ENCODE data around the gene HOXC5. TPM values are rescaled to one million over a fixed set of nuclear protein-coding genes. Genes with fewer than 3 reads are reported as not detected.
"Not testable (repeated sequence)": the region's sequence is repeated elsewhere in the genome, so short reads cannot be mapped to it uniquely, and the experiment has no call there.

Gene HOXC5
- total RNA-seq, 1 experiment from 2014 or later = not detected

DNA sequence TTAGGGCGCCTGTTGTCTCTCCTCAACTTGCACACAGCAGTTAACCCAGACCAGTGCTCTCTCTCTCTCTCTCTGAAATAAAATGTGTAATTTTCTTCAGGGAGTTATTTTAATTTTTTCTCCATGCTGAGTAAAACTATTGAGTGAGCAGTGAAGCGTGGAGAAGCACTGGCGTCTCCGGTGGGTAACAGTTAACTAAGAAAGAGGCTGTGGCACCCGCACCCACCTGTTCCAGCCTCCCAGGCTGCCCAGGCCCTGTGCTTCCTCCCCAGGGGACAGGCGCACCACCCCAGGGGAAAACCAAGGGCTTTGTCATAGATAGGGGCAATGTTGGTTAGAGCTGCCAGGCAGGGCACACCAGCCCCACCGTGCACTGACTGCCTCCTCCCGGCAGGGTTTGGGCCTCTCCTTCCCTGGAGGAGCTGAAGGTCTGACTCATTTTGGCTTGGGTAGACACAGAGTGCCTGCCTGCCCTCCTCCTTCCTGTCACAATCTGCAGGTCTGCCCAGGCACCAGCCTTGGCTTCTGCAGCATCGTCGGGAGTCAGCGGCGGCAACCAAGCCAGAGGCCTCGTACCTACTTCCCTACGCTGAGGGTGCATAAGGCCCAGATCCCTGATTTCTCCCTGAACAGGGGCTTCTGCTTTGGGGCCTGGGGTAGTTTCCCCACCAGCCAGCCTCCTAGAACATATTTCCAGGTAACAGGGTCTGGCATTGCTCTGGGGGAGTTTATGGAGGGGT, 3.9 kb downstream of the HOXC5 start:
- in situ Hi-C loops (cut with HindIII; ENCODE audit: low pct_unique_long_range_greater_than_20kb, low sequenced_read_pairs) = no loop called here
- peak; percentile 25 for DNase-seq (ENCODE audit: low read depth, low spot score)

DNA sequence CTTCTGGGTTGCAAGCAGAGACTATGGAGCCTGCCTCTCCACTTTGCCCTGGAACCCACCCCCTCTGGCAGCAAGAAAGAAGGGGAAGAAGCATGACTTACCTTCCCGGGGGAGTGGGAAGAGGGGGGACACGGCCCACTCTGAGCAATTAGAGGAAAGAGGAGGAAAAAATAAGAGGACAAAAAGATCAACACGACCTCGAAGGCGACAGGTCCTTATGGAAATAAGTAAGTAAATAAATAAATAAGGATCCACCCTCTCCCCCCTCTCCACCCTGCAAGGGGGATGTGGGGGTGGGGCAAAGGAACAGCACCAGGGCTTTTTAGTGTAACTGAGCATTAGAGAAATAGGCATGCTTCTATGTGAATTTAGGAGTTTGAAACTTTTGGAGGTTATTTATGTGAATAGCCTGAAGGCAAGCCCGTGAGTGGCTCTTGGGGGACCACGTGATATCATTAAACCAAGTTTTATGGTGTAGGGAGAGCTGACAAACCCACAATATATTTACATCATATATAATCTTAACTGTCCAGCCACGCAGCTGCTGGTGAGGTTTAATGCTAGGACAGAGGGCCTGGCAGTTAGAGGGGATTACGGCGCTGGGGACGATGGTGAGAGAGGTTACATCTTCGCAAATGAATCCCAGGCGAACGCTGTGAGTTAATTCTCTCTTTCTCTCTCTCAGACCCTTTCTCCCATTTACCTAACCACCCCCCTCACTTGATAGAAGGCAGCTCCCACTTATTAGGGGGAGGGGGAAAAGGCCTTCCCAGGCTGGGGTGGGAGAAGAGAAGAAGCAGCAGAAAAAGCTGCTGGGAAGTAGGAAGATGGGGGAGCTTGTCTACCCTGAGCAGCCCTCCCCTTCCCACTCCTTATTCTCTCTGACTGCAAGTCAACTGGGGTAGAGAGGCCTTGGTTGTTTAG, 4.8 kb downstream of the HOXC5 start:
- in situ Hi-C loops (cut with HindIII; ENCODE audit: low pct_unique_long_range_greater_than_20kb, low sequenced_read_pairs) = no loop called here
- DNase-seq (ENCODE audit: low read depth, low spot score) = no peak

DNA sequence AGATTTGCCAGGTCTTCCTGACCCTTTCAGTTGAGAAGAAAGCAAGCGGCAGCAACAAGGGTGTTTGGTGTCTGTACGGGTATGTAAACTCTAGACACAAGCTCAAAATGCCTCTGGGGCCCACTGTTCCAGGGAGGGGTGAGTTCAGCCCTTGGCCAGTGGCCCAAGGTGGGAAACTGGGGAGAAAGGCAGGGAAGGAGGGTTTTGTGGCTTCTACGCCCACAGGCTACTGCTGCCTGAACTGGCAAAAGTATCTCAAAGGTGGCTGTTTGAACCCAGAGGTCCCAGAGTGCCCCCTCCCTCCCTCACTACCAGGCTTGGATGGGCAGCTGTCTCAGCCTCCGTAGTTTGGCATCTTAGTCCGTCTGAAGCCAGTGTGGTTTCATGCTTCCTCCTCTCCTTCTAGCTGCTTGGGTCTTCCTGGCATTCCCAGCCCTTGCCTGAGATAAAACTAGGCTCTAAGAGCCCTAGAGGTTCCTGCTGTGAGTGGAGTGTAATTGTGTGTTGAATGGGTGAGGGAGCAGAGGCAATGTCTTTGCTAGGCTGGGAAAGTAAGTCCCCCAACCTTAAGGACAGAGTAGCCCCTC, 5.5 kb downstream of the HOXC5 start:
- in situ Hi-C loops (cut with HindIII; ENCODE audit: low pct_unique_long_range_greater_than_20kb, low sequenced_read_pairs) = no loop called here
- no peak for DNase-seq (ENCODE audit: low read depth, low spot score)

DNA sequence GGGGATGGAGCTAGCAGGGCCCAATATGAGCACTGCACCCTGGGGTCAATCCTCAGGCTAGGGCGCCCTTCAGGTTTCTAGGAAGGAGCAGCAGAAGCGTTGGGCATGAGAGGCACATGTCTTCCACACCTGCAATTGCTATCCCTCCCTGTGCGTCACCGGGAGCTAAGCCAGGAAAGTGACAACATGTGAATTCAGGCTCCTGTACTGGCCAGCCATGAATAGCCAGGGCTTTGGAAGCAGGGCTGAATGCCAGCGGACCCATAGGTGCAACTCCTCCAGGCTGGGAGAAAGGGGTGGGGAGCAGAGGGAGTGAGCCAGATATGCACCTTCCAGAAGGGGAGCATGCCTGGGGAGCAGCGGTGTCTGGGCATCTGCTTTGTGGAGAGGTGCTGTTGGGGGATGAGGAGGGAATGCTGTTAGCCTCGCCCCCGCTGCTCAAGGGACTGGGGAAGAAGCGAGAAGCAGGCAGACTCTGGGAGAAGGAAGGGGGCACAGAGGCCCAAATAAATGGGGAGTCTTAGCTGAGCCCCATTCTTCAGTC, 6.1 kb downstream of the HOXC5 start:
- DNase-seq (ENCODE audit: low read depth, low spot score) = no peak
- in situ Hi-C loops (cut with HindIII; ENCODE audit: low pct_unique_long_range_greater_than_20kb, low sequenced_read_pairs) = no loop called here

DNA sequence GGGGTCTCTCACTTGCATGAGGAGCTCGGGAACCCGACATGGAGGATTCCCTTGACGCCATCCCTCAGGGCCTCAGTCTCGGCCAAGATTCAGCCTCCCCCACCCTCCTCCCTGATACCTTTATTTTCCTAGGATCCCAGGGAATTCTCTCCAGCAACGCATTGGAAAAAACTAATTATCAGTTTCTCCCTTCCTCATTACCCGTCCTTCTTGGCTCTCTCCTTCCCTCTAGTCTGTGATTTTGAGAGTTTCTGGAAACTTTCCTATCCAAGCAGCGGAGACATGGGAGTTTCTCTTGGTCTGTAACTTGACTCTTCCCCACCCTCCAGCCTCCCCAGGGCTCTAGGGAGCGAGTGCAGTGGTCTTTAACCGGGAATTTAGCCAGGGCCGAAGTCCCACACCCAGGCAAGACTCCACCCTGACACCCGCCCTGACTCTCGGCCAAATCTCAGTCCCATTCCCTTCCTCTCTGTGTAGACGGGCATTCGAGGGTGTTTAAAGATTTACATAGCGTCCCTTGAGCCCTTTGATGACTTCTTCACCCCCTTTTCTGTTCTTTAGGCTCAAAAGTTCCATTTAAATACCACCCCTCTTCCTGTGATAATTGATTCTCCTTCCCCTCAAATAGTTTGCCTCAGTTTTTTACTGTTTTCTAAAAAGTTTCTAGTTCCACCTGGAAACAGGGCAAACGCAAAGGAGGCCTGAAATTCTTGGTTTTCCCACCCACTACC, 6.7 kb downstream of the HOXC5 start:
- in situ Hi-C loops (cut with HindIII; ENCODE audit: low pct_unique_long_range_greater_than_20kb, low sequenced_read_pairs) = no loop called here
- no peak for DNase-seq (ENCODE audit: low read depth, low spot score)

DNA sequence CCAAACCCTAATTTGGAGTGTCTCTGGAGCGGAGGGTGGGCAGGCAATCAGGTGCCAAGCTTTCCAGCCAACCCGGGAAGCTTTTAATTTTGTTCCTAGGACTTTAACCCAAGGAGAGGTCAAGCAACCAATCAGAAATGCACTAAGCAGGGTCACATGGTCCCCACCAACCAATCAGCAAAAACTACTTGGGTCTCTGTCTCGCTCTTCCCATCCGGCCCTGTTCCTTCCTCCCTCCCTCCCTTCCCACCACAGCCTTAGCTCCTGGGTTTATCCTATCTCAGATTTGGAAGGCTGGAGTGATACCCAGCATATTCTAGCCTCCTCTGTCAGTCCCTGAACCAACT, 7.3 kb downstream of the HOXC5 start:
- in situ Hi-C loops (cut with HindIII; ENCODE audit: low pct_unique_long_range_greater_than_20kb, low sequenced_read_pairs) = no loop called here
- DNase-seq (ENCODE audit: low read depth, low spot score) = peak; percentile 55

DNA sequence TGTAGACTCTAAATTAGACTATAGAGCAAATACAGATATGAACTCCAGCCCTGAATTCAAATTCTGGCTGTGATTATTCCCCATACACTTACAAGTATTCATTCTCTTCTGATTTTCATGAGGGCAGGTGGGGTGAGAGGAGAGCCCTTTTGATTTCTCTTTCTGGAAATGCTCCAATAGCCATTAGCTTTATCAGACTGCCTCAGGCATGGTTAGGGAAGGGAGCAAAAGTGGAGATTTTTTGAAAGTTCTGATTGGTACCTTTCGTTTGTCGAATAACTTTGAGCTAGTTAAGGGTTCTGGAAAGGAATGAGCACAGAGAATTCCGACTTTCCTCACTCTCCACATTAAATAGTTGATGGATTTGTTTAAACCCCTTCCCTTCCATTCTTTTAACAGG, 7.8 kb downstream of the HOXC5 start:
- in situ Hi-C loops (cut with HindIII; ENCODE audit: low pct_unique_long_range_greater_than_20kb, low sequenced_read_pairs) = no loop called here

DNA sequence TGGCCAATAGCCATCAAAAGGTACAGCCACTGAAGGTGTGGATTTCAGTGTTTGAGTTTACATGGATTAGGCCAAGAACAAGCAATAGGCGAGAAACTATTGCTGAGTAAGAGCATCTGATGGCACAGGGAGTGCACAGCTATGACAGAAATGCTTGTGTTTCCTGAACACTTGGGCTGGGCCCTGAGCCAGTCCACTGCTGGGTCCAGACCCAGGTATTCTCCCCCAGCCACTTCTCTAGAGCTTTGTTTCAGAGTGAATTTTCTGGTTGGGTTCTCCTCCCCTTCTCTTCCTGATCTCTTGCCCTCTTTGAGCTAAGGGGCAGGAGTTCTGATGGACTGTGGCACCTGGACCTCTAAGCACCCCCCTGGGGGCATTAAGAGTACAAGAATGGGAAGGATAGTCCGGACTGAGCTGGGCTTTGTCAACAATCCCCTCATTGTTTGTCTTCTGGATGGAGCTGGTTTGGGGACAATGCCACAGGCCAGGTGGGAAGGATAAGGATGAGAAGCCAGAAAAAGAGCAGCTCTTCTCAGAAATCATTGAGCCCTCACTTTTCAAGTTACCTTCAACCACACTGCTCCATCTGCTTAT, 8.3 kb downstream of the HOXC5 start:
- in situ Hi-C loops (cut with HindIII; ENCODE audit: low pct_unique_long_range_greater_than_20kb, low sequenced_read_pairs) = no loop called here
- DNase-seq (ENCODE audit: low read depth, low spot score) = no peak

More for the DNA sequence above, 7.8 kb downstream of the HOXC5 start:
- DNase-seq (ENCODE audit: low read depth, low spot score) = no peak

DNA sequence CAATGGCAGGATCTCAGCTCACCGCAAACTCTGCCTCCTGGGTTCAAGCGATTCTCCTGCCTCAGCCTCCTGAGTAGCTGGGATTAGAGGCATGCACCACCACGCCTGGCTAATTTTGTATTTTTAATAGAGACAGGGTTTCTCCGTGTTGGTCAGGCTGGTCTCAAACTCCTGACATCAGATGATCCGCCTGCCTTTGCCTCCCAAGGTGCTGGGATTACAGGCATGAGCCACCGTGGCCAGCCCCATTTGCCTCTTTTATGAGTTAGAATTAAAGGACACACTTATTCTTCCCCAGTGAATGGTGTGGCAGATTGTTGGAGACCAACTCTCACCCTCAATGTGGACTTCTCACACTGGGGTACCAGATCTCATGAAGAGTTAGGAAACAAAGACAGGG, 9.2 kb downstream of the HOXC5 start:
- in situ Hi-C loops (cut with HindIII; ENCODE audit: low pct_unique_long_range_greater_than_20kb, low sequenced_read_pairs); DNase-seq (ENCODE audit: low read depth, low spot score): not testable (repeated sequence)

DNA sequence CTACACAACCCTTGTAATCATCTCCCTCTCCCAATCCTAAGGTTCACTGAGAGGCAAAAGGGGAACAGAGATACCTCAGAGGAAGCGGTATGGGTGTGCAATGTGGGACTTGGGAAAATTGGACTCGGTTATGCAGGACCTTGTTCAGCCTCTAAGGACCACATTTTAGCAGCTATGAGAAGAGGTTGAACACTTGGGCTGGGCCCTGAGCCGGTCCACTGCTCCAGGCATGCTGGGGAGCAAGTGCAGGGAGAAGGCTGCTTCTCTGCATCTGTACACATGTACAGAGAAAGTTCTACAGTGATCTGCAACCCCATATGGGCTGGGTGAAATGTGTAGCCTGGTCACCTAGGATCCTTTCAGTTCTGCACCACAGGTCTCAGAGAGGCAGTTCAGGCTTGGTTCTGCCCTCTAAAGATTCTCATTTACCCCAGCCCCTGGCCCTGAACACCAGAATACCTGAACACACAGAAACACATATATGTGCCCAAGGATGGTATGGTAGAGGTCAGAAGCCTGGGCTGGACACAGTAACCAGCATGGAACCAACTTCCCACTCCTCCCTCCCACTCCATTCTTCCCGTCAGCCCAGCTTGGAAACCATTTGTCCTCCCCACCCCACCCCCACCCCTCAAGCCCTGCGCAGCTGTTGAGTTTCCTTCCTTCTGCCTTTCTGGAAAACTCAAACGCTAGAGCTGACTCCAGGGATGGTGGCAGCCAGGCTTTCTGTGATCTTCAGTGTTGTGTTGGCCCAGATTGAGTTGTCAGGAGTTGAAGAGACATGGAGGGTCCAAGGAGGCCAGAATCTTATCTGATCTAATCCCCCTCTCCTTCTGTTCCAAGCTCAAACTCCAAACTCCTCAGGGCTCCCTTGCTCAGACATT, 10.4 kb downstream of the HOXC5 start:
- in situ Hi-C loops (cut with HindIII; ENCODE audit: low pct_unique_long_range_greater_than_20kb, low sequenced_read_pairs) = no loop called here
- no peak for DNase-seq (ENCODE audit: low read depth, low spot score)

DNA sequence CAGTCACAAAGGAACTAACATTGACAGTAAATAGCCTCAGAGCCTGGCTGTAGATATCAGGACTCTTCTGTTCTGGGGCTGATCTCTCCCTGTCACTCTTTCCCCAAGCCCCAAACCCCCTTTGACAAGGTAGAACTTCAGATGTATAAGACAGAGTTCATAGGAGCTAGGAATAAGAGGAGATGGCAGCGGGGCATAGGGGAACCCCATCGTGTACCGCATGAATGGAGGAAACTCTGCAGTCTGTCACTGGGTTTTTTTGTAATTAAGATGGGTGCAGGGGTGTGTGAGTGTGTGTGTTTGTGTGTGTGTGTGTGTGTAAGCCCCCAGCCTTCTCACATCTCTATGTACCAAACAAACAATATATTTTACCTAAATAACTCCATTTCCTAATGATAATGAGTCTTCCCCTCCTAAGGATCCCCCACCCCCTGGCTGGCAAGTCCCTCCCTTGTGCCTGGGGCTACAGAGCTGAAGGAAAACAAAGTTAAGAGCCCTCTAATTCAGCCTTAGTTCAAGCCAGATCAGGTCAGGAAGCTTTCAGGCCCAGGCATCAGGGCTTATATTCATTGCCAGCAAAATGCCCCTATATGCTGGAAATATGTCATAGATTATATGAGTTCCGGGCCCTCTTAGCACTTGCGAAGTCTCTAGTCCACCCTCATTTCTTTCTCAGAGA, 11.7 kb downstream of the HOXC5 start:
- no peak for DNase-seq (ENCODE audit: low read depth, low spot score)
- in situ Hi-C loops (cut with HindIII; ENCODE audit: low pct_unique_long_range_greater_than_20kb, low sequenced_read_pairs) = no loop called here

DNA sequence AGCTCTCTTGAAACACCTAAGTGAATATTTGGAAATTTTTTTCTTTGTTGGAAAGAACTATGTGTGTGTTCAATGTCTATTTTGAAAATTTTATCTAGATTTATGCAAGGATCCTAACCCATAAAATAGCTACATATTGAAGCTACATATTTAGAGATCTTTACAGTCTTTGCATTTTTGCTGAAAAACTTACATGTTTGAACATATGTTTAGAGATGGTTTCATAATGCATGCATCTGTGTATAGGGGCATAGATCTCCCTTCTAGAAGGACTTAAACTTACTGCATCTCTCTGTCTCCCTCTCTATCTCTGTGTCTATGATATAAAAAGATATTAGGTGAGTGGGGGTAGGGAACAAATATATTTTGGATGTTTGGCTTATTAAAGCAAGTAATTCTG, 12.6 kb downstream of the HOXC5 start:
- in situ Hi-C loops (cut with HindIII; ENCODE audit: low pct_unique_long_range_greater_than_20kb, low sequenced_read_pairs) = no loop called here
- DNase-seq (ENCODE audit: low read depth, low spot score) = no peak

DNA sequence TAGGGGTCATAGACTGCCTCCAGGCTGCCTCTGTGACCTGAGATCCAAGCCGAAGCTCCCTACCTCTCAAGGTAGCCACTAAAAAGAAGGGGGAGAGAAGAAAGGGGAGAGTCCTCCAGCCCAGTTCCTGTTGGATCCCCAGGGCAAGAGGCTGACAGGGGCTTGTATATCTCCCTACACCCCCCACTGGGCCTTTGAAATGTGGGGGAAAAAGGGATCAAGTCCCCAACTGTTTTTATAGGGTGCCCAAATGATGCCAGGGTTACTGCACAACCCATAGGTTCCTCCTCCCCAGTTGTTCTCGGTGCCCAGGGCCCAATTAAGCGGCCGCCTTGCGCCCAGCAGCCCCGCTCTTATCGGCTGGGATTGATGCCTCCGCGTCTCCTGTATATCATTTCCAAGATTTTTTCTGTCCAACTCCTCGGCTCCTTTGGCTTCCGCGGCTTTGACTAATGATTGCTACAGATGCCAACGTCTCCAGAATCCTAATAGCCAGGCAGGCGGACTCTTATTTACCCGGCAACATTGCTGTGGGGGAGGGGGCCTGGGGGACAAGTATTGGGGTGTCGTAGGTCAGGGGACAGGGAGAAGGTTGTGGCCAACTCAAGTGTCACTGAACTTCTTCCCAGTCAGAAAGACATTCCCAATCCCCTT, 13.1 kb downstream of the HOXC5 start:
- in situ Hi-C loops (cut with HindIII; ENCODE audit: low pct_unique_long_range_greater_than_20kb, low sequenced_read_pairs) = no loop called here

DNA sequence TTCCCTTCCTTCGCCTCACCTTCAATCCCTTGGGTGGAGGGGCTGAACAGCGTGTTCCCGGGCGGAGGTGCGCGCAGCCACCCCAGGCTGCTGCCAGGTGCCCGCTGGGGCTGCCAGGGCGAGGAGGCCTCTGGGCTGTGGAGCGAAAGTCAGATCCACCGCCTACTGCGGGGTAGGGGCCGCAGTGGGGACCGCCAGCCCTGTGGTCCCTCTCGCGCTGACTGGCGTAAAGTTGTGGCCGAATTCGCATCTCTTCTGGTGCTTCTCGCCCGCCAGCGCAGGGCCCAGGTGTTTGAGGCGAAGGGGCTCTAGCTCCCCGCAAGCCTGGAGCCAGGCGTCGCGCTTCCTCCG, 13.9 kb downstream of the HOXC5 start:
- no peak for DNase-seq (ENCODE audit: low read depth, low spot score)
- in situ Hi-C loops (cut with HindIII; ENCODE audit: low pct_unique_long_range_greater_than_20kb, low sequenced_read_pairs) = no loop called here

More for the DNA sequence above, 13.1 kb downstream of the HOXC5 start:
- no peak for DNase-seq (ENCODE audit: low read depth, low spot score)

DNA sequence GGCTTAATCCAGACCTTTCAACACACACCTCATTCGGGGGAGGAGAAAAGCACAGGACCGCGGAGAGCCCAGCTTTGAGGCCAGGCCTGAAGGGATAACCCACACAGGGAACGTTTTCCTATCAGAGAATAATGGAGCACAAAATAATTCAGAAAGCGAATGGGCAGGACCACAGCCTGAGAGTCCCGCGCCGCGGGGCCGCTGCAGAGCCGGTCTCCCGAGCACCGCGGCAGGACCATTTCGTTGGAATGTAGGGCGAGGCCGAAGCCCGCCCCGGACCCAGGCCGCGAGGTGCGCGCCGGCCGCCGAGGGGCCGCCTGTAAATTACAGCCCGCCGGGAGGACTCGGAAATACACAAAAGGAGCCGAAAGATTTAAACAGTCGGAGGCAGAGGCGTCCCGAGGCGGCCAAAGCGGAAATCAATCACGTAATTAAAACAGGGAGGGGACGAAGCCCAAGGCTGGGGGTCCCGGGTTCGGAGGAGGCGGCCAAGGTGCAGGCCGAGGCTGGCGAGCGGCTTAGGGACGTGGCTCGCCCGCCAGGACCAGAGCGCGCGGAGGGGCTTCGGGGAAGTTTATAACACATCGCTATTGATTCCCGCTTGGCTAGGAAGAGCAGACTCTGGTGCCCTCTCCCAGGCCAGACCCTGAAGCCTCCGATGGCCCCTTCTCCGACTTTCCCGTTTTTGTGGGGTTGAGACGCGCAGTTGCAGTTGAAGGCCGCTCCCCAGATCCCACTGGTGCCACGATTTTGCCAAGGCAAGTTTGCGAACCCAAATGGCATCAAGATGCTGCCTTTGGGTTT, 14.5 kb downstream of the HOXC5 start:
- DNase-seq (ENCODE audit: low read depth, low spot score) = no peak
- in situ Hi-C loops (cut with HindIII; ENCODE audit: low pct_unique_long_range_greater_than_20kb, low sequenced_read_pairs) = no loop called here

Measured in SK-MEL-5 (cell line).